ENCODE measurements around the gene ERVH48-1.
"Not testable (repeated sequence)": the region's sequence is repeated elsewhere in the genome, so short reads cannot be mapped to it uniquely, and the experiment has no call there.

The ERVH48-1 gene

GRCh38 chr21:42939582-42940413 is 14.4 kb upstream of the ERVH48-1 start:
- DNase-seq (ENCODE audit: low read depth) = no peak

GRCh38 chr21:42938606-42938995 is 13.2 kb upstream of the ERVH48-1 start:
- DNase-seq (ENCODE audit: low read depth) = not testable (repeated sequence)

GRCh38 chr21:42937960-42938605 is 12.7 kb upstream of the ERVH48-1 start:
- DNase-seq (ENCODE audit: low read depth) = no peak

- DNase-seq (ENCODE audit: low read depth) = not testable (repeated sequence)
These were observed 11.9 kb upstream of the ERVH48-1 start for GRCh38 chr21:42937034-42937940.

- not testable (repeated sequence) for DNase-seq (ENCODE audit: low read depth)
These were observed 10.9 kb upstream of the ERVH48-1 start for GRCh38 chr21:42936360-42936759.

- not testable (repeated sequence) for DNase-seq (ENCODE audit: low read depth)
These were observed 8.5 kb upstream of the ERVH48-1 start for GRCh38 chr21:42933973-42934372.

GRCh38 chr21:42933137-42933970 is 7.9 kb upstream of the ERVH48-1 start:
- not testable (repeated sequence) for DNase-seq (ENCODE audit: low read depth)

GRCh38 chr21:42932378-42933136 is 7.1 kb upstream of the ERVH48-1 start:
- not testable (repeated sequence) for DNase-seq (ENCODE audit: low read depth)

- no peak for DNase-seq (ENCODE audit: low read depth)
These were observed 6.3 kb upstream of the ERVH48-1 start for GRCh38 chr21:42931560-42932235.

- DNase-seq (ENCODE audit: low read depth) = no peak
These were observed 4.5 kb upstream of the ERVH48-1 start for GRCh38 chr21:42929969-42930368.

GRCh38 chr21:42927474-42928200 is 2.2 kb upstream of the ERVH48-1 start:
- not testable (repeated sequence) for DNase-seq (ENCODE audit: low read depth)

GRCh38 chr21:42924433-42924751 is 1.0 kb downstream of the ERVH48-1 start:
- DNase-seq (ENCODE audit: low read depth) = no peak

- DNase-seq (ENCODE audit: low read depth) = peak; percentile 44
These were observed 1.6 kb downstream of the ERVH48-1 start for GRCh38 chr21:42923553-42924432.

GRCh38 chr21:42922918-42923317 is 2.5 kb downstream of the ERVH48-1 start:
- no peak for DNase-seq (ENCODE audit: low read depth)

- DNase-seq (ENCODE audit: low read depth) = no peak
These were observed 3.5 kb downstream of the ERVH48-1 start for GRCh38 chr21:42921927-42922326.

- no peak for DNase-seq (ENCODE audit: low read depth)
These were observed 7.1 kb downstream of the ERVH48-1 start for GRCh38 chr21:42918291-42918690.

- no peak for DNase-seq (ENCODE audit: low read depth)
These were observed 12.0 kb downstream of the ERVH48-1 start for GRCh38 chr21:42913476-42913875.

GRCh38 chr21:42911920-42912319 is 13.5 kb downstream of the ERVH48-1 start:
- DNase-seq (ENCODE audit: low read depth) = not testable (repeated sequence)
